ENCODE data around the gene TGFBR3L. TPM values are rescaled to one million over a fixed set of nuclear protein-coding genes. Genes with fewer than 3 reads are reported as not detected.

TGFBR3L gene
- total RNA-seq, 5 donors from 2014 or later (not counting 1 experiment from before 2014, with no cell fraction given) = 0.76 to 4.5 (median 1.3) TPM

GRCh38 chr19:7897292-7897691 is 17.3 kb upstream of the TGFBR3L start:
- 85% methylated on average over 6 of the region's 11 CpGs for WGBS (ENCODE audit: insufficient coverage)
- Histone ChIP-seq H3K27me3 (replicated peaks in 1 of 2; ENCODE audit: control insufficient read depth in 2 of 2, extremely low read depth in 1 of 2, insufficient read depth in 2 of 2, low read length in 1 of 2) (peaks cover 0 to 59% of the 10 kb centered on the region in 2 experiments), H3K27ac (ENCODE audit: low read length) (no peak overlapping the region), H3K9me3 (no peaks in the 10 kb centered on the region), H3K4me1 (ENCODE audit: control insufficient read depth in 1 of 2, extremely low read depth in 1 of 2, insufficient read depth in 2 of 2, low read length in 2 of 2) (no peaks in the 10 kb centered on the region), H3K36me3 (ENCODE audit: control insufficient read depth in 2 of 2, extremely low read depth in 1 of 2, insufficient read depth in 1 of 2, low read length in 1 of 2) (no peaks in the 10 kb centered on the region), H3K4me3 (ENCODE audit: control insufficient read depth in 1 of 2, extremely low read depth in 1 of 2, low read length in 1 of 2) (no peak overlapping the region)
- ChIA-PET POLR2A (no interaction called here), CTCF (no interaction called here)
- Mint-ChIP-seq H3K27ac (no peak overlapping the region), H3K9me3 (no peaks in the 10 kb centered on the region), H3K36me3 (no peaks in the 10 kb centered on the region), H3K4me1 (peaks cover 0 to 2% (median 0%) of the 10 kb centered on the region in 3 donors), H3K27me3 (peaks cover 4 to 14% of the 10 kb centered on the region in 2 donors), H3K4me3 (no peak overlapping the region)
- DNase-seq (no peak), ATAC-seq (replicated peaks in 1 of 4) (no peak)

- DNase-seq (no peak), ATAC-seq (replicated peaks in 1 of 4) (no peak)
- H3K9me3 Mint-ChIP-seq = no peaks in the 10 kb centered on the region
- POLR2A ChIA-PET = no interaction called here
- no peaks in the 10 kb centered on the region for H3K9me3 ChIP-seq
- peaks cover 7 to 11% (median 10%) of the 10 kb centered on the region in 3 donors for H3K4me1 Mint-ChIP-seq
- peaks cover 0 to 10% of the 10 kb centered on the region in 2 experiments for H3K4me1 ChIP-seq (ENCODE audit: control insufficient read depth in 1 of 2, extremely low read depth in 1 of 2, insufficient read depth in 2 of 2, low read length in 2 of 2)
- H3K36me3 ChIP-seq (ENCODE audit: control insufficient read depth in 2 of 2, extremely low read depth in 1 of 2, insufficient read depth in 1 of 2, low read length in 1 of 2) = no peaks in the 10 kb centered on the region
- peaks cover 4 to 10% of the 10 kb centered on the region in 2 donors for H3K27me3 Mint-ChIP-seq
- H3K4me3 Mint-ChIP-seq = no peak overlapping the region
- CTCF ChIA-PET = no interaction called here
- H3K27ac ChIP-seq (ENCODE audit: low read length) = no peak overlapping the region
- 93% methylated on average over 15 of the region's 16 CpGs for WGBS (ENCODE audit: insufficient coverage)
- no peaks in the 10 kb centered on the region for H3K36me3 Mint-ChIP-seq
- peaks cover 0 to 43% of the 10 kb centered on the region in 2 experiments for H3K27me3 ChIP-seq (replicated peaks in 1 of 2; ENCODE audit: control insufficient read depth in 2 of 2, extremely low read depth in 1 of 2, insufficient read depth in 2 of 2, low read length in 1 of 2)
- H3K4me3 ChIP-seq (ENCODE audit: control insufficient read depth in 1 of 2, extremely low read depth in 1 of 2, low read length in 1 of 2) = no peak overlapping the region
- H3K27ac Mint-ChIP-seq = no peak overlapping the region
These were observed 15.7 kb upstream of the TGFBR3L start for GRCh38 chr19:7898967-7899366.

GRCh38 chr19:7899751-7900378 is 14.8 kb upstream of the TGFBR3L start:
- Mint-ChIP-seq H3K4me3 (no peak overlapping the region), H3K9me3 (no peaks in the 10 kb centered on the region), H3K4me1 (peaks cover 12 to 17% (median 16%) of the 10 kb centered on the region in 3 donors), H3K27me3 (peaks cover 0 to 3% of the 10 kb centered on the region in 2 donors), H3K27ac (no peak overlapping the region), H3K36me3 (peaks cover 1% of the 10 kb centered on the region)
- POLR2A ChIA-PET = interaction anchor here in 1 of 2 donors (0.8 kb wide), 1 partner anchor 30 kb away, joined by 3 read pairs; no protein-coding TSS in a partner anchor
- peaks cover 0 to 34% of the 10 kb centered on the region in 2 experiments for H3K27me3 ChIP-seq (replicated peaks in 1 of 2; ENCODE audit: control insufficient read depth in 2 of 2, extremely low read depth in 1 of 2, insufficient read depth in 2 of 2, low read length in 1 of 2)
- H3K27ac ChIP-seq (ENCODE audit: low read length) = no peak overlapping the region
- ATAC-seq (replicated peaks in 1 of 4) = no peak
- CTCF ChIA-PET = interaction anchor here in 1 of 2 donors (0.9 kb wide), 2 partner anchors 20 to 340 kb away, joined by 3 to 7 read pairs; partner anchors contain the start of gene SNAPC2
- H3K9me3 ChIP-seq = no peaks in the 10 kb centered on the region
- no peak for DNase-seq
- peaks cover 2 to 18% of the 10 kb centered on the region in 2 experiments for H3K4me1 ChIP-seq (ENCODE audit: control insufficient read depth in 1 of 2, extremely low read depth in 1 of 2, insufficient read depth in 2 of 2, low read length in 2 of 2)
- 90% methylated on average over 33 of the region's 34 CpGs for WGBS (ENCODE audit: insufficient coverage)
- no peaks in the 10 kb centered on the region for H3K36me3 ChIP-seq (ENCODE audit: control insufficient read depth in 2 of 2, extremely low read depth in 1 of 2, insufficient read depth in 1 of 2, low read length in 1 of 2)
- H3K4me3 ChIP-seq (ENCODE audit: control insufficient read depth in 1 of 2, extremely low read depth in 1 of 2, low read length in 1 of 2) = no peak overlapping the region

GRCh38 chr19:7900401-7900870 is 14.2 kb upstream of the TGFBR3L start:
- ChIA-PET POLR2A (interaction anchor here in 1 of 2 donors (0.8 kb wide), 1 partner anchor 31 kb away, joined by 3 read pairs; no protein-coding TSS in a partner anchor), CTCF (interaction anchor here in 1 of 2 donors (0.9 kb wide), 2 partner anchors 20 to 340 kb away, joined by 3 to 7 read pairs; partner anchors contain the start of gene SNAPC2)
- H3K4me3 Mint-ChIP-seq = no peak overlapping the region

GRCh38 chr19:7900931-7901330 is 13.7 kb upstream of the TGFBR3L start:
- peaks cover 7% of the 10 kb centered on the region for H3K36me3 Mint-ChIP-seq
- Histone ChIP-seq H3K4me1 (ENCODE audit: control insufficient read depth in 1 of 2, extremely low read depth in 1 of 2, insufficient read depth in 2 of 2, low read length in 2 of 2) (peaks cover 6 to 29% of the 10 kb centered on the region in 2 experiments), H3K36me3 (ENCODE audit: control insufficient read depth in 2 of 2, extremely low read depth in 1 of 2, insufficient read depth in 1 of 2, low read length in 1 of 2) (peaks cover 1 to 4% of the 10 kb centered on the region in 2 donors), H3K27ac (ENCODE audit: low read length) (no peak overlapping the region), H3K4me3 (ENCODE audit: control insufficient read depth in 1 of 2, extremely low read depth in 1 of 2, low read length in 1 of 2) (no peak overlapping the region), H3K27me3 (replicated peaks in 1 of 2; ENCODE audit: control insufficient read depth in 2 of 2, extremely low read depth in 1 of 2, insufficient read depth in 2 of 2, low read length in 1 of 2) (peaks cover 0 to 23% of the 10 kb centered on the region in 2 experiments), H3K9me3 (no peaks in the 10 kb centered on the region)
- POLR2A ChIA-PET = no interaction called here
- no peaks in the 10 kb centered on the region for H3K9me3 Mint-ChIP-seq
- DNase-seq (no peak), ATAC-seq (replicated peaks in 1 of 4) (no peak)
- CTCF ChIA-PET = interaction anchor here (0.6 to 0.9 kb wide), 2 partner anchors 19 to 533 kb away, joined by 3 to 7 read pairs; partner anchors contain the start of gene SNAPC2 (in 1 of the 2)
- no peak overlapping the region for H3K27ac Mint-ChIP-seq
- H3K27me3 Mint-ChIP-seq = no peaks in the 10 kb centered on the region
- WGBS (ENCODE audit: insufficient coverage) = no CpG with 5 or more reads among the region's 3 CpGs
- H3K4me3 Mint-ChIP-seq = no peak overlapping the region
- peaks cover 19 to 27% (median 24%) of the 10 kb centered on the region in 3 donors for H3K4me1 Mint-ChIP-seq

More at GRCh38 chr19:7900401-7900870, 14.2 kb upstream of the TGFBR3L start:
- Histone ChIP-seq H3K4me3 (ENCODE audit: control insufficient read depth in 1 of 2, extremely low read depth in 1 of 2, low read length in 1 of 2) (no peak overlapping the region), H3K27me3 (replicated peaks in 1 of 2; ENCODE audit: control insufficient read depth in 2 of 2, extremely low read depth in 1 of 2, insufficient read depth in 2 of 2, low read length in 1 of 2) (peaks cover 0 to 28% of the 10 kb centered on the region in 2 experiments), H3K27ac (ENCODE audit: low read length) (no peak overlapping the region), H3K4me1 (ENCODE audit: control insufficient read depth in 1 of 2, extremely low read depth in 1 of 2, insufficient read depth in 2 of 2, low read length in 2 of 2) (peaks cover 6 to 24% of the 10 kb centered on the region in 2 experiments), H3K9me3 (no peaks in the 10 kb centered on the region), H3K36me3 (ENCODE audit: control insufficient read depth in 2 of 2, extremely low read depth in 1 of 2, insufficient read depth in 1 of 2, low read length in 1 of 2) (no peaks in the 10 kb centered on the region)
- Mint-ChIP-seq H3K4me1 (peaks cover 16 to 22% (median 21%) of the 10 kb centered on the region in 3 donors), H3K9me3 (no peaks in the 10 kb centered on the region), H3K27ac (no peak overlapping the region), H3K36me3 (peaks cover 4% of the 10 kb centered on the region), H3K27me3 (no peaks in the 10 kb centered on the region)
- DNase-seq (no peak), ATAC-seq (replicated peaks in 1 of 4) (no peak)
- WGBS (ENCODE audit: insufficient coverage) = 81% methylated on average over 20 of the region's 21 CpGs

GRCh38 chr19:7901337-7901736 is 13.3 kb upstream of the TGFBR3L start:
- CTCF ChIA-PET = interaction anchor here in 1 of 2 donors (0.6 kb wide), 1 partner anchor 533 kb away, joined by 3 read pairs; no protein-coding TSS in a partner anchor
- no peak overlapping the region for H3K4me3 ChIP-seq (ENCODE audit: control insufficient read depth in 1 of 2, extremely low read depth in 1 of 2, low read length in 1 of 2)
- no peak overlapping the region for H3K27ac ChIP-seq (ENCODE audit: low read length)
- peaks cover 0 to 19% of the 10 kb centered on the region in 2 experiments for H3K27me3 ChIP-seq (replicated peaks in 1 of 2; ENCODE audit: control insufficient read depth in 2 of 2, extremely low read depth in 1 of 2, insufficient read depth in 2 of 2, low read length in 1 of 2)
- ATAC-seq (replicated peaks in 1 of 4) (no peak), DNase-seq (no peak)
- peaks cover 7% of the 10 kb centered on the region for H3K36me3 Mint-ChIP-seq
- H3K4me1 Mint-ChIP-seq = peaks cover 23 to 31% (median 28%) of the 10 kb centered on the region in 3 donors
- H3K4me3 Mint-ChIP-seq = peak overlapping the region in 1 of 3 donors; percentile 88
- peaks cover 3 to 8% of the 10 kb centered on the region in 2 donors for H3K36me3 ChIP-seq (ENCODE audit: control insufficient read depth in 2 of 2, extremely low read depth in 1 of 2, insufficient read depth in 1 of 2, low read length in 1 of 2)
- H3K27ac Mint-ChIP-seq = no peak overlapping the region
- POLR2A ChIA-PET = no interaction called here
- no peaks in the 10 kb centered on the region for H3K9me3 Mint-ChIP-seq
- H3K9me3 ChIP-seq = no peaks in the 10 kb centered on the region
- peaks cover 6 to 33% of the 10 kb centered on the region in 2 experiments for H3K4me1 ChIP-seq (ENCODE audit: control insufficient read depth in 1 of 2, extremely low read depth in 1 of 2, insufficient read depth in 2 of 2, low read length in 2 of 2)
- no peaks in the 10 kb centered on the region for H3K27me3 Mint-ChIP-seq
- WGBS (ENCODE audit: insufficient coverage) = 100% methylated on average over 1 of the region's 7 CpGs
